SK-MEL-5 (cell line): Measurements from ENCODE around the gene EXOC3. TPM values are rescaled to one million over a fixed set of nuclear protein-coding genes. Genes with fewer than 3 reads are reported as not detected.
"Not testable (repeated sequence)": the region's sequence is repeated elsewhere in the genome, so short reads cannot be mapped to it uniquely, and the experiment has no call there.

Source experiments
- DNase-seq: peaks from one replicate; pipeline ENCODE4 v3.0.0-alpha.2; 2016; ENCODE audit warnings: low read depth, low spot score
- in situ Hi-C: cut with HindIII; loops from 2 replicates; pipeline ENCODE4 v1.10.0; 2016; ENCODE audit warnings: low sequenced_read_pairs, high pct_unique_total_duplicates, low pct_unique_long_range_greater_than_20kb
- total RNA-seq: library from RNA; depleted of rRNA; stranded (reverse); fragments of >200 nt; shearing (Covaris generic); gene quantifications from 2 replicates; pipeline ENCODE4 v1.2.3, GENCODE V29; 2014

The EXOC3 gene
- total RNA-seq, 1 experiment from 2014 or later, result 50.2 TPM

- DNase-seq, result no peak
- in situ Hi-C loops, result no loop called here
Measured at GRCh38 chr5:499233-500209, 56.5 kb downstream of the EXOC3 start.

GRCh38 chr5:500491-500890 lies 57.5 kb downstream of the EXOC3 start:
- in situ Hi-C loops, result no loop called here
- DNase-seq, result no peak

GRCh38 chr5:501105-501830 lies 58.3 kb downstream of the EXOC3 start:
- in situ Hi-C loops, result no loop called here
- no peak for DNase-seq

GRCh38 chr5:501831-502184 lies 58.8 kb downstream of the EXOC3 start:
- peak; percentile 73 for DNase-seq
- in situ Hi-C loops, result no loop called here

- in situ Hi-C loops, result no loop called here
- peak; percentile 32 for DNase-seq
Measured at GRCh38 chr5:502325-503079, 59.5 kb downstream of the EXOC3 start.

GRCh38 chr5:504326-505154 lies 61.6 kb downstream of the EXOC3 start:
- in situ Hi-C loops, result no loop called here
- DNase-seq, result no peak

- no peak for DNase-seq
- in situ Hi-C loops, result no loop called here
Measured at GRCh38 chr5:505951-506525, 63.1 kb downstream of the EXOC3 start.

GRCh38 chr5:507986-508575 lies 65.1 kb downstream of the EXOC3 start:
- DNase-seq, in situ Hi-C loops: not testable (repeated sequence)

- in situ Hi-C loops, result no loop called here
- no peak for DNase-seq
Measured at GRCh38 chr5:509611-510185, 66.7 kb downstream of the EXOC3 start.

GRCh38 chr5:510521-510920 lies 67.5 kb downstream of the EXOC3 start:
- DNase-seq, result no peak
- in situ Hi-C loops, result no loop called here

GRCh38 chr5:511476-511875 lies 68.5 kb downstream of the EXOC3 start:
- no peak for DNase-seq
- in situ Hi-C loops, result no loop called here

GRCh38 chr5:513216-514100 lies 70.5 kb downstream of the EXOC3 start:
- in situ Hi-C loops, result no loop called here
- no peak for DNase-seq

- no peak for DNase-seq
- in situ Hi-C loops, result no loop called here
Measured at GRCh38 chr5:514101-514485, 71.1 kb downstream of the EXOC3 start.

GRCh38 chr5:514673-515072 lies 71.7 kb downstream of the EXOC3 start:
- DNase-seq, result no peak

GRCh38 chr5:515273-515836 lies 72.4 kb downstream of the EXOC3 start:
- no peak for DNase-seq
- in situ Hi-C loops, result no loop called here

More at GRCh38 chr5:514673-515072, 71.7 kb downstream of the EXOC3 start:
- in situ Hi-C loops, result no loop called here
